AG04450 (cell line): Measurements from ENCODE around the gene KRT34. TPM values are rescaled to one million over a fixed set of nuclear protein-coding genes. Genes with fewer than 3 reads are reported as not detected.
"Not testable (repeated sequence)": the region's sequence is repeated elsewhere in the genome, so short reads cannot be mapped to it uniquely, and the experiment has no call there.

Source experiments
- CTCF ChIA-PET: fragments of 300-600, 350-600 bp; formaldehyde crosslinking; extraction: SDS; loops from one replicate; lab custom pipeline; 2022; ENCODE audit warnings: antibody characterized with exemption, inconsistent platforms; lab: Charles Lee
- POLR2A ChIA-PET: fragments of 350-600 bp; formaldehyde crosslinking; extraction: SDS; loops from one replicate; lab custom pipeline; 2021; ENCODE audit warnings: antibody characterized with exemption, inconsistent platforms; lab: Yijun Ruan, JAX
- DNase-seq: peaks from one replicate; pipeline ENCODE4 v3.0.0-alpha.2; 2011; ENCODE audit warnings: low read depth, low spot score
- H3K27ac ChIP-seq: one replicate; pipeline ENCODE4 v1.5.1; 2012; ENCODE audit warnings: low read depth, low read length, control low read depth
- H3K27me3 ChIP-seq: one replicate; pipeline ENCODE4 v1.6.0; 2012; ENCODE audit warnings: low read length; ENCODE audit not compliant: control insufficient read depth, insufficient read depth
- H3K4me3 ChIP-seq: 2 replicates; pipeline ENCODE4 v1.5.1; 2011; ENCODE audit warnings: mild to moderate bottlenecking, low read depth, low read length, control low read depth
- H3K9me3 ChIP-seq: 2 replicates; pipeline ENCODE4 v1.5.1; 2012; ENCODE audit warnings: low read length; ENCODE audit not compliant: control insufficient read depth, insufficient read depth
- polyA plus RNA-seq: library from polyadenylated mRNA; depleted of rRNA; stranded (reverse); fragments of >200 nt; gene quantifications from 2 replicates; pipeline ENCODE4 v1.2.3, GENCODE V29; 2011
- TF ChIP-seq, protein P1 (sequence below): IDR thresholded peaks from 2 replicates; pipeline ENCODE4 v1.5.1; 2011; ENCODE audit warnings: low read depth, low read length, control low read depth, inconsistent platforms

KRT34 gene
- polyA plus RNA-seq, 1 experiment, result 0.27 TPM

DNA sequence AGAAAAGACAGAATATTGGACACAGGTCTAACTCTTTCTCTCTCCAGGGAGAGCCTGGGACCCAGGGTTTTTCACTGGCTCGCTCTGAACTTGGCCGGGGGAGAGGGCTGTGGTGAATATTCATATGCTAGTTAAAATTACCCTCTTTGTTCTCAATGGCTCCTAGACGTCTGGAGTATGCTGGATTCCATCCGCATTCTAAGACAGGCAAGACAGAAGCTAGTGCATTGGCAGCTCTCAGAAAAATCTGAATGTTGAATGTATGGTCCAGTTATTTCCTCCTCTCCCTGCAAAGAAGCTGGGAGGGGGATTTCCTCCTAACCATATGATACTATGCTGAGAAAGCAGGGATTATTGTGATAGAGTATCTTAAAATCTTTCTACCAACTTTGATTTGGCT lies 5.6 kb upstream of the KRT34 start:
- TF ChIP-seq, protein P1, sequence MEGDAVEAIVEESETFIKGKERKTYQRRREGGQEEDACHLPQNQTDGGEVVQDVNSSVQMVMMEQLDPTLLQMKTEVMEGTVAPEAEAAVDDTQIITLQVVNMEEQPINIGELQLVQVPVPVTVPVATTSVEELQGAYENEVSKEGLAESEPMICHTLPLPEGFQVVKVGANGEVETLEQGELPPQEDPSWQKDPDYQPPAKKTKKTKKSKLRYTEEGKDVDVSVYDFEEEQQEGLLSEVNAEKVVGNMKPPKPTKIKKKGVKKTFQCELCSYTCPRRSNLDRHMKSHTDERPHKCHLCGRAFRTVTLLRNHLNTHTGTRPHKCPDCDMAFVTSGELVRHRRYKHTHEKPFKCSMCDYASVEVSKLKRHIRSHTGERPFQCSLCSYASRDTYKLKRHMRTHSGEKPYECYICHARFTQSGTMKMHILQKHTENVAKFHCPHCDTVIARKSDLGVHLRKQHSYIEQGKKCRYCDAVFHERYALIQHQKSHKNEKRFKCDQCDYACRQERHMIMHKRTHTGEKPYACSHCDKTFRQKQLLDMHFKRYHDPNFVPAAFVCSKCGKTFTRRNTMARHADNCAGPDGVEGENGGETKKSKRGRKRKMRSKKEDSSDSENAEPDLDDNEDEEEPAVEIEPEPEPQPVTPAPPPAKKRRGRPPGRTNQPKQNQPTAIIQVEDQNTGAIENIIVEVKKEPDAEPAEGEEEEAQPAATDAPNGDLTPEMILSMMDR, result no peak
- ChIA-PET POLR2A (no interaction called here), CTCF (no interaction called here)
- Histone ChIP-seq H3K27me3 (no peaks in the 10 kb centered on the region), H3K4me3 (no peak overlapping the region), H3K9me3 (no peaks in the 10 kb centered on the region), H3K27ac (no peak overlapping the region)
- DNase-seq, result no peak

DNA sequence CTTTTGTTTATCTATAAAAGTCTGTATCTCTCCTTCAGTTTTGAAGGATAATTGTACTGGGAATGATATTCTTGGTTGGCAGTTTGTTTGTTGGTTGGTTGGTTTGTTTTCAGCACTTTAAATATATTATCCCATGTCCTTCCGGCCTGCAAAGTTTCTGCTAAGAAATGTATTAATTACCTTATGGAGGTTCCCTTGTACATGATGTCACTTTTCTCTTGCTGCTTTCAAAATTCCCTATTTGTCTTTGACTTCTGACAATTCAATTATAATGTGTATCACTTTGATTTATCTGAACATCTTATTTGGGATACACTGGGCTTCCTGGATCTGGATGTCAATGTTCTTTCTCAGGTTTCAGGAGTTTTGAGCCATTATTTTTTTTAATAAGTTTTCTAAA lies 4.1 kb upstream of the KRT34 start:
- ChIA-PET CTCF (no interaction called here), POLR2A (no interaction called here)
- no peak overlapping the region for H3K27ac ChIP-seq
- DNase-seq, result no peak
- TF ChIP-seq, protein P1, result no peak
- no peak overlapping the region for H3K4me3 ChIP-seq
- H3K27me3 ChIP-seq, result no peaks in the 10 kb centered on the region
- H3K9me3 ChIP-seq, result no peaks in the 10 kb centered on the region; the same call in 1 of the 2 replicates

DNA sequence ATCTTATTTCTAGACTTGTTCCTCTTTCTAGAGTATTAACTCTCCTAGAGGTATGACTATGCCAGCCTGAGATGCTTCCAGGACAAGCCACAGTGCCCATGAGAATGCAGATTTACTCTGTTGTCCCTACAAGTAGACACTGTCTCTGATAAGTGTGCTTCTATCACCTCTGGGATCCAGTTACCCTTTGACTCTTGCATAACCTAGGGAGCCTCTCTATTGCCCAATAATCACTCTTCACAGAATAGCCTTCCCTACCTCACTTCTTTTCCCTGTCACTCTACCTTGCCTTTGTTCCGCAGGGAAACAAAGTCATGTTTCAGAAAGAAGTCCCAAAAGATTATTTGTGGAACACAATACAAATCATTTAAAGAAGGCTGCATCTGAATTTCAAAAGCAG lies 1.6 kb upstream of the KRT34 start:
- H3K27me3 ChIP-seq, result no peaks in the 10 kb centered on the region
- no peak overlapping the region for H3K27ac ChIP-seq
- DNase-seq, result no peak
- H3K9me3 ChIP-seq, result peaks cover 3% of the 10 kb centered on the region; the same call in 1 of the 2 replicates
- CTCF ChIA-PET, result no interaction called here
- no peak overlapping the region for H3K4me3 ChIP-seq
- TF ChIP-seq, protein P1, result no peak
- POLR2A ChIA-PET, result no interaction called here

DNA sequence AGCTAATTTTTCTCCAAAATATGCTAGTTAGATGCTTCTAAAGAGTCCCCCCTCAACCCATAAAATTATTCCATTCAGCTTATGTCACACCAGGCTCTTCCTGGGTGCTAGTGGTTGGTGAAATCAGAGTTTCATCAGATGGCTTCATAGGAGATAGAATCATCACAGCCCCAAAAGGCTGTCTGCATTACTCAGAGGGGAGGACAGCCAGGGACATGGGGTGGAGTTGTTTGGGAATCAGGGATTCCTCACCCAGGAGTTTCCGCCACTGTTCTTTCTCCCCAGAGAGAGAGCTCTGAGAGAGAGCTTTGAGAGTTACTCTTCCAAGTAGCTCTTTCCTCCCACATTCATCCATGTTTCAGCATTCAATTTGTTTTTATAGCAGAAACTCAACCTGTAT lies 288 bp upstream of the KRT34 start:
- ChIA-PET CTCF (interaction anchor here (1.0 kb wide), 1 partner anchor 60 kb away, joined by 3 read pairs; no protein-coding TSS in a partner anchor), POLR2A (no interaction called here)
- H3K27me3 ChIP-seq, result no peaks in the 10 kb centered on the region
- peaks cover 3% of the 10 kb centered on the region; the same call in 1 of the 2 replicates for H3K9me3 ChIP-seq
- DNase-seq, result no peak
- TF ChIP-seq, protein P1, result no peak
- H3K4me3 ChIP-seq, result no peak overlapping the region
- H3K27ac ChIP-seq, result no peak overlapping the region

DNA sequence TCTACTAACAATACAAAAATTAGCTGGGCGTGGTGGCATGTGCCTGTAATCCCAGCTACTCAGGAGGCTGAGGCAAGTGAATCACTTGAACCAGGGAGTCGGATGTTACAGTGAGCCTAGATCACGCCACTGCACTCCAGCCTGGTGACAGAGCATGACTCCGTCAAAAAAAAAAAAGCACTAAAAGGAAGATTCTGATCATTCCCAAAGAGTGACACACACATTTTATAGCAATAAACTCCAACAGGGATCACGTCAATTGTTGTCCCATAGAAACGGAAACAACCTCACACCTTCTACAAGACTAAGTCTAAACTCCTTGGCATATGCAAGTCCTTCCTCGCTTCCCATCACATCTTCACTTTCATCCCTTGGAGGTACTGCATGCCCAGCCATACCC lies 2.0 kb downstream of the KRT34 start:
- H3K4me3 ChIP-seq, H3K9me3 ChIP-seq, H3K27ac ChIP-seq, H3K27me3 ChIP-seq, POLR2A ChIA-PET: not testable (repeated sequence)
- CTCF ChIA-PET, result interaction anchor here (1.1 to 1.2 kb wide), 2 partner anchors 169 to 285 kb away, joined by 3 to 6 read pairs; no protein-coding TSS in a partner anchor
- peak; percentile 26 for DNase-seq

DNA sequence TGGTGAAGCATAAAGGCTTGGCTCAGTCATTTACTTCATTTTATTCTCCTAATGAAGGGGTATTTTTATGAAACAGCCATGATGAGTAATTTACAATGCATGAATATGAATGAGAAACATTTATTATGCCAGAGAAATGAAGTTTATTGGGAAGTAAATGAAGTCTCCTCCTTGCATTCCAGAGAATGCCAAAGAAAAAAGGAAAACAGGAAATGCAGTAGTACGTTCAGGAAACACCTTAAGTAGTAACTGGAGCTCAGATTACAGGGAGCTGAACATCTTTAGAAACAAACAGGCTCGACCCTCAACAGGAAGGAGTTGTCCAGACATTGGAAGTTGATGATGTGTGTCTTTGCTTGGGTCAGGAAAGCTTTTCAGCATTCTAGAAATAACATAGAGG lies 4.6 kb downstream of the KRT34 start:
- ChIA-PET POLR2A (no interaction called here), CTCF (no interaction called here)
- H3K27ac ChIP-seq, result no peak overlapping the region
- peaks cover 3% of the 10 kb centered on the region; the same call in 1 of the 2 replicates for H3K9me3 ChIP-seq
- no peak for DNase-seq
- no peaks in the 10 kb centered on the region for H3K27me3 ChIP-seq
- H3K4me3 ChIP-seq, result no peak overlapping the region
- TF ChIP-seq, protein P1, result no peak
